GM12878 (cell line): ENCODE data around the gene STAG2. TPM values are rescaled to one million over a fixed set of nuclear protein-coding genes. Genes with fewer than 3 reads are reported as not detected.

Experiments
- ATAC-seq: fragments of 200-7000 bp; cut with Tn5 transposase; 3 replicates; pipeline ENCODE4 v1.9.1; 2020; ENCODE audit warnings: mild to moderate bottlenecking, moderate library complexity
- BruUV-seq: library from RNA; stranded (reverse); fragments of 400-500 nt; replicated peaks from 2 replicates; lab custom pipeline; 2021; lab: Mats Ljungman, UMichigan
- CTCF ChIA-PET: fragments of 300-600 bp; sonication (Branson Sonifier 250); formaldehyde crosslinking; extraction: SDS; loops from one replicate; lab custom pipeline; 2021; ENCODE audit warnings: inconsistent platforms; lab: Yijun Ruan, JAX
- POLR2A ChIA-PET: fragments of 350-600 bp; formaldehyde crosslinking; extraction: SDS; loops from one replicate; lab custom pipeline; 2021; ENCODE audit warnings: inconsistent platforms; lab: Charles Lee
- RAD21 ChIA-PET: fragments of 300-600 bp; sonication (Branson Sonifier 250); formaldehyde crosslinking; loops from one replicate; lab custom pipeline; 2023; ENCODE audit warnings: antibody characterized with exemption; ENCODE audit not compliant: unreplicated experiment; lab: Charles Lee
- SMC1A ChIA-PET: fragments of 300-600 bp; sonication (Branson Sonifier 250); formaldehyde crosslinking; loops from one replicate; lab custom pipeline; 2023; ENCODE audit not compliant: unreplicated experiment, uncharacterized antibody; lab: Charles Lee
- DNase-seq: peaks from one replicate; pipeline ENCODE4 v3.0.0-alpha.2; 2011; ENCODE audit warnings: low read depth, low spot score
- FAIRE-seq: peaks from 3 replicates; lab custom pipeline; 2011; peaks lifted over from hg19 to GRCh38; lab: Jason Lieb, UNC
- H2AFZ ChIP-seq: 2 replicates; pipeline ENCODE4 v1.6.0; 2011; ENCODE audit warnings: low read depth, low read length, control low read depth; ENCODE audit not compliant: control insufficient read depth
- H3K27ac ChIP-seq: 2 replicates; pipeline ENCODE4 v1.5.1; 2011; ENCODE audit warnings: control low read depth; ENCODE audit not compliant: control insufficient read depth, insufficient read depth
- H3K27me3 ChIP-seq, 2 experiments: replicated peaks in 1 of 2; 2 replicates each; pipeline versions ENCODE4 v1.6.0 to v1.6.1; 2011; ENCODE audit warnings: low read length in 1 of 2; ENCODE audit not compliant: control insufficient read depth in 2 of 2, insufficient read depth in 2 of 2
- H3K36me3 ChIP-seq, 2 experiments: 2 replicates each; pipeline ENCODE4 v1.5.1; 2011; ENCODE audit warnings: low read length in 1 of 2; ENCODE audit not compliant: control insufficient read depth in 2 of 2, insufficient read depth in 2 of 2
- H3K4me1 ChIP-seq: 2 replicates; pipeline ENCODE4 v1.6.1; 2011; ENCODE audit warnings: mild to moderate bottlenecking, low read length, moderate library complexity, mixed read lengths; ENCODE audit not compliant: control insufficient read depth, insufficient read depth
- H3K4me2 ChIP-seq: 2 replicates; pipeline ENCODE4 v1.6.0; 2011; ENCODE audit warnings: control low read depth; ENCODE audit not compliant: control insufficient read depth, insufficient read depth
- H3K4me3 ChIP-seq: fragments of 200-600 bp; sonication (generic); 2 replicates; pipeline ENCODE4 v1.5.1; 2016
- H3K79me2 ChIP-seq: 2 replicates; pipeline ENCODE4 v1.6.0; 2011; ENCODE audit warnings: low read length; ENCODE audit not compliant: control insufficient read depth, insufficient read depth
- H3K9ac ChIP-seq: 2 replicates; pipeline ENCODE4 v1.8.0; 2011; ENCODE audit warnings: low read length, control low read depth, mixed read lengths; ENCODE audit not compliant: control insufficient read depth, insufficient read depth
- H3K9me3 ChIP-seq: replicated peaks from 3 replicates; pipeline ENCODE4 v1.5.1; 2011; ENCODE audit warnings: mild to moderate bottlenecking, low read length; ENCODE audit not compliant: control insufficient read depth, insufficient read depth
- H4K20me1 ChIP-seq: 2 replicates; pipeline ENCODE4 v1.6.0; 2011; ENCODE audit not compliant: control insufficient read depth, insufficient read depth
- BCLAF1 ChIP-seq: fragments of 450-650 bp; IDR thresholded peaks from 2 replicates; pipeline ENCODE4 v1.6.1; 2017; ENCODE audit warnings: antibody characterized with exemption, mild to moderate bottlenecking, moderate library complexity
- CTCF ChIP-seq, 3 experiments: IDR thresholded peaks in 2 of 3; conservative IDR thresholded peaks in 1 of 3; 2 replicates each; pipeline ENCODE4 v1.5.1; 2011; ENCODE audit warnings: low read depth in 3 of 3, low read length in 3 of 3, mild to moderate bottlenecking in 3 of 3, control low read depth in 2 of 3, moderate library complexity in 2 of 3, inconsistent platforms in 1 of 3, mixed read lengths in 1 of 3; ENCODE audit not compliant: control insufficient read depth in 2 of 3, insufficient read depth in 1 of 3; ENCODE audit errors: extremely low read depth in 1 of 3
- DPF2 ChIP-seq: fragments of 450-650 bp; IDR thresholded peaks from 2 replicates; pipeline ENCODE4 v1.6.1; 2017; ENCODE audit warnings: mild to moderate bottlenecking
- HCFC1 ChIP-seq: fragments of 150-350 bp; IDR thresholded peaks from 2 replicates; pipeline ENCODE4 v1.6.1; 2014; ENCODE audit warnings: low read length
- KLF5 ChIP-seq: fragments of 450-650 bp; IDR thresholded peaks from 2 replicates; pipeline ENCODE4 v1.6.1; 2014; ENCODE audit warnings: mild to moderate bottlenecking; ENCODE audit not compliant: partially characterized antibody
- MYB ChIP-seq: fragments of 150-350 bp; IDR thresholded peaks from 2 replicates; pipeline ENCODE4 v1.6.1; 2014; ENCODE audit warnings: mild to moderate bottlenecking, low read depth, low read length, borderline replicate concordance
- SMARCA5 ChIP-seq: fragments of 450-650 bp; IDR thresholded peaks from 2 replicates; pipeline ENCODE4 v1.6.1; 2017; ENCODE audit warnings: mild to moderate bottlenecking
- STAT1 ChIP-seq: fragments of 450-650 bp; conservative IDR thresholded peaks from 2 replicates; pipeline ENCODE4 v1.6.1; 2014; ENCODE audit warnings: antibody characterized with exemption, mild to moderate bottlenecking
- SUPT20H ChIP-seq: IDR thresholded peaks from 2 replicates; pipeline ENCODE4 v1.6.1; 2011; ENCODE audit warnings: low read depth, mild to moderate bottlenecking, low read length, moderate library complexity, borderline replicate concordance; ENCODE audit not compliant: control insufficient read depth
- TCF3 ChIP-seq: IDR thresholded peaks from 2 replicates; pipeline ENCODE4 v1.6.1; 2012; ENCODE audit warnings: low read depth, mild to moderate bottlenecking, low read length, borderline replicate concordance; ENCODE audit not compliant: insufficient read depth
- TCF7 ChIP-seq: IDR thresholded peaks from 2 replicates; pipeline ENCODE4 v1.6.1; 2014; ENCODE audit warnings: antibody characterized with exemption, borderline replicate concordance
- USF2 ChIP-seq: IDR thresholded peaks from 2 replicates; pipeline ENCODE4 v1.6.1; 2011; ENCODE audit warnings: low read depth, low read length, improper control_type of control experiment, borderline replicate concordance
- ZNF592 ChIP-seq: fragments of 450-650 bp; IDR thresholded peaks from 2 replicates; pipeline ENCODE4 v1.6.1; 2017; ENCODE audit warnings: mild to moderate bottlenecking, moderate library complexity
- WGBS: methylation state at CpG from one replicate; pipeline ENCODE4 v1.1.6; 2016; ENCODE audit warnings: low lambda C conversion rate; ENCODE audit not compliant: insufficient replicate concordance, insufficient coverage; ENCODE audit errors: missing lambda C conversion rate; 5-methylcytosine and 5-hydroxymethylcytosine counted together
- in situ Hi-C: fragments of 300-500 bp; cut with MboI; formaldehyde crosslinking; loops from 9 replicates; pipeline ENCODE4 v1.14.3; 2018; ENCODE audit warnings: mixed read lengths
- intact Hi-C: fragments of 100-400 bp; cut with micrococcal nuclease; formaldehyde crosslinking; loops from one replicate; pipeline ENCODE4 v1.14.2; 2022; ENCODE audit not compliant: unreplicated experiment
- polyA plus RNA-seq, 11 experiments: library from polyadenylated mRNA; depleted of rRNA in 4 of 11; unstranded in 6 of 11; stranded (reverse) in 5 of 11; fragments of >200 nt; fragmentation: Nextera tagmentation in 4 of 11; fragmentation: Illumina TruSeq in 1 of 11; extraction: Ambion mirVana in 4 of 11; extraction: Trizol in 1 of 11; gene quantifications; 1 replicate in 1 of 11; 2 replicates in 10 of 11; pipeline versions ENCODE4 v1.2.1 to v1.2.3, GENCODE V29; 2011 to 2016; ENCODE audit warnings: inconsistent platforms in 2 of 11, missing spikeins in 2 of 11, low read depth in 1 of 11
- total RNA-seq, 4 experiments: library from RNA; depleted of rRNA in 3 of 4; stranded (reverse); fragments of >200 nt in 3 of 4; fragmentation: Illumina TruSeq in 1 of 4; extraction: Trizol in 1 of 4; gene quantifications; 2 replicates each; pipeline versions ENCODE4 v1.2.1 to v1.2.3, GENCODE V29; 2013 to 2021

The STAG2 gene
- total and polyA plus RNA-seq, 10 of the 15 experiments (the other 5 are each of a cell fraction or from before 2014, with no cell fraction given): 26.9 to 84.2 (median 46.7) TPM

GRCh38 chrX:123943074-123943473 lies 18.4 kb upstream of the STAG2 start:
- in situ Hi-C loops (no loop called here), intact Hi-C loops (no loop called here)
- Histone ChIP-seq H3K4me1 (no peaks in the 10 kb centered on the region), H3K79me2 (no peaks in the 10 kb centered on the region), H3K27me3 (no peaks in the 10 kb centered on the region), H3K4me2 (no peak overlapping the region), H3K9ac (no peak overlapping the region), H3K4me3 (no peak overlapping the region), H3K9me3 (no peaks in the 10 kb centered on the region), H3K36me3 (no peaks in the 10 kb centered on the region), H4K20me1 (no peaks in the 10 kb centered on the region), H3K27ac (no peak overlapping the region), H2AFZ (no peak overlapping the region)
- SMC1A ChIA-PET: no interaction called here
- BruUV-seq: no TSS peak
- FAIRE-seq (no peak), ATAC-seq (no peak), DNase-seq (no peak)
- POLR2A ChIA-PET: no interaction called here
- 44% methylated on average over 1 of the region's 1 CpG for WGBS
- RAD21 ChIA-PET: no interaction called here
- CTCF ChIA-PET: no interaction called here
- no peak for TF ChIP-seq KLF5
- TF ChIP-seq MYB: no peak
- no peak for TF ChIP-seq CTCF (IDR thresholded peaks at IDR 0.05 in 2 of 3, conservative IDR thresholded peaks at IDR 0.05 in 1 of 3; ENCODE audit: control insufficient read depth in 2 of 3, extremely low read depth in 1 of 3, insufficient read depth in 1 of 3, low read depth in 3 of 3, low read length in 3 of 3)
- no peak for TF ChIP-seq HCFC1
- TF ChIP-seq STAT1: no peak
- no peak for TF ChIP-seq SUPT20H
- no peak for TF ChIP-seq BCLAF1
- no peak for TF ChIP-seq TCF7
- no peak for TF ChIP-seq USF2
- TF ChIP-seq ZNF592: no peak
- no peak for TF ChIP-seq SMARCA5
- no peak for TF ChIP-seq DPF2
- no peak for TF ChIP-seq TCF3
